Measurements from ENCODE around the gene CABP5. TPM values are rescaled to one million over a fixed set of nuclear protein-coding genes. Genes with fewer than 3 reads are reported as not detected.

Gene CABP5
- polyA plus RNA-seq, 1 donor, result not detected

- no peak overlapping the region for H3K27ac ChIP-seq (ENCODE audit: low read length)
- H3K4me3 ChIP-seq (ENCODE audit: low read length), result no peak overlapping the region
- H3K36me3 ChIP-seq (ENCODE audit: control insufficient read depth, insufficient read depth, low read length), result no peaks in the 10 kb centered on the region
- H3K9me3 ChIP-seq (ENCODE audit: control insufficient read depth, low read depth, low read length), result no peaks in the 10 kb centered on the region
- no peaks in the 10 kb centered on the region for H3K27me3 ChIP-seq (ENCODE audit: control insufficient read depth, insufficient read depth, low read length)
- WGBS (ENCODE audit: insufficient coverage, low lambda C conversion rate), result 60% methylated on average over 1 of the region's 10 CpGs
- DNase-seq, result no peak
- no peaks in the 10 kb centered on the region for H3K4me1 ChIP-seq (ENCODE audit: control insufficient read depth, insufficient read depth, low read length)
These were observed 13.8 kb downstream of the CABP5 start for GRCh38 chr19:48030073-48030472.

GRCh38 chr19:48029431-48029830 lies 14.4 kb downstream of the CABP5 start:
- no peaks in the 10 kb centered on the region for H3K4me1 ChIP-seq (ENCODE audit: control insufficient read depth, insufficient read depth, low read length)
- no peaks in the 10 kb centered on the region for H3K36me3 ChIP-seq (ENCODE audit: control insufficient read depth, insufficient read depth, low read length)
- H3K9me3 ChIP-seq (ENCODE audit: control insufficient read depth, low read depth, low read length), result no peaks in the 10 kb centered on the region
- H3K27me3 ChIP-seq (ENCODE audit: control insufficient read depth, insufficient read depth, low read length), result no peaks in the 10 kb centered on the region
- no peak overlapping the region for H3K4me3 ChIP-seq (ENCODE audit: low read length)
- DNase-seq, result no peak
- WGBS (ENCODE audit: insufficient coverage, low lambda C conversion rate), result no CpG with 5 or more reads among the region's 7 CpGs
- no peak overlapping the region for H3K27ac ChIP-seq (ENCODE audit: low read length)

- Histone ChIP-seq H3K27ac (ENCODE audit: low read length) (no peak overlapping the region), H3K9me3 (ENCODE audit: control insufficient read depth, low read depth, low read length) (no peaks in the 10 kb centered on the region), H3K4me3 (ENCODE audit: low read length) (no peak overlapping the region), H3K4me1 (ENCODE audit: control insufficient read depth, insufficient read depth, low read length) (no peaks in the 10 kb centered on the region), H3K27me3 (ENCODE audit: control insufficient read depth, insufficient read depth, low read length) (no peaks in the 10 kb centered on the region), H3K36me3 (ENCODE audit: control insufficient read depth, insufficient read depth, low read length) (no peaks in the 10 kb centered on the region)
- 100% methylated on average over 1 of the region's 3 CpGs for WGBS (ENCODE audit: insufficient coverage, low lambda C conversion rate)
- no peak for DNase-seq
These were observed 18.4 kb downstream of the CABP5 start for GRCh38 chr19:48025480-48025879.

GRCh38 chr19:48023518-48023917 lies 20.4 kb downstream of the CABP5 start:
- WGBS (ENCODE audit: insufficient coverage, low lambda C conversion rate), result 100% methylated on average over 3 of the region's 3 CpGs
- H3K27me3 ChIP-seq (ENCODE audit: control insufficient read depth, insufficient read depth, low read length), result no peaks in the 10 kb centered on the region
- no peak for DNase-seq

GRCh38 chr19:48023011-48023410 lies 20.9 kb downstream of the CABP5 start:
- Histone ChIP-seq H3K27ac (ENCODE audit: low read length) (no peak overlapping the region), H3K9me3 (ENCODE audit: control insufficient read depth, low read depth, low read length) (no peaks in the 10 kb centered on the region), H3K36me3 (ENCODE audit: control insufficient read depth, insufficient read depth, low read length) (no peaks in the 10 kb centered on the region), H3K4me1 (ENCODE audit: control insufficient read depth, insufficient read depth, low read length) (no peaks in the 10 kb centered on the region), H3K4me3 (ENCODE audit: low read length) (no peak overlapping the region), H3K27me3 (ENCODE audit: control insufficient read depth, insufficient read depth, low read length) (no peaks in the 10 kb centered on the region)
- no peak for DNase-seq
- WGBS (ENCODE audit: insufficient coverage, low lambda C conversion rate), result 81% methylated on average over 2 of the region's 2 CpGs

More at GRCh38 chr19:48023518-48023917, 20.4 kb downstream of the CABP5 start:
- H3K4me1 ChIP-seq (ENCODE audit: control insufficient read depth, insufficient read depth, low read length), result no peaks in the 10 kb centered on the region
- H3K9me3 ChIP-seq (ENCODE audit: control insufficient read depth, low read depth, low read length), result no peaks in the 10 kb centered on the region
- no peak overlapping the region for H3K27ac ChIP-seq (ENCODE audit: low read length)
- H3K36me3 ChIP-seq (ENCODE audit: control insufficient read depth, insufficient read depth, low read length), result no peaks in the 10 kb centered on the region
- H3K4me3 ChIP-seq (ENCODE audit: low read length), result no peak overlapping the region

- DNase-seq, result no peak
- no peak overlapping the region for H3K4me3 ChIP-seq (ENCODE audit: low read length)
- H3K36me3 ChIP-seq (ENCODE audit: control insufficient read depth, insufficient read depth, low read length), result no peaks in the 10 kb centered on the region
- no peaks in the 10 kb centered on the region for H3K9me3 ChIP-seq (ENCODE audit: control insufficient read depth, low read depth, low read length)
- no peaks in the 10 kb centered on the region for H3K27me3 ChIP-seq (ENCODE audit: control insufficient read depth, insufficient read depth, low read length)
- H3K4me1 ChIP-seq (ENCODE audit: control insufficient read depth, insufficient read depth, low read length), result no peaks in the 10 kb centered on the region
- WGBS (ENCODE audit: insufficient coverage, low lambda C conversion rate), result 100% methylated on average over 1 of the region's 3 CpGs
- H3K27ac ChIP-seq (ENCODE audit: low read length), result no peak overlapping the region
These were observed 23.2 kb downstream of the CABP5 start for GRCh38 chr19:48020686-48021085.

- H3K4me3 ChIP-seq (ENCODE audit: low read length), result no peak overlapping the region
- no peaks in the 10 kb centered on the region for H3K27me3 ChIP-seq (ENCODE audit: control insufficient read depth, insufficient read depth, low read length)
- 86% methylated on average over 9 of the region's 11 CpGs for WGBS (ENCODE audit: insufficient coverage, low lambda C conversion rate)
- H3K4me1 ChIP-seq (ENCODE audit: control insufficient read depth, insufficient read depth, low read length), result no peaks in the 10 kb centered on the region
- DNase-seq, result no peak
- no peaks in the 10 kb centered on the region for H3K36me3 ChIP-seq (ENCODE audit: control insufficient read depth, insufficient read depth, low read length)
- no peak overlapping the region for H3K27ac ChIP-seq (ENCODE audit: low read length)
- H3K9me3 ChIP-seq (ENCODE audit: control insufficient read depth, low read depth, low read length), result no peaks in the 10 kb centered on the region
These were observed 32.7 kb downstream of the CABP5 start for GRCh38 chr19:48010932-48011758.

GRCh38 chr19:48006762-48007161 lies 37.1 kb downstream of the CABP5 start:
- Histone ChIP-seq H3K27me3 (ENCODE audit: control insufficient read depth, insufficient read depth, low read length) (no peaks in the 10 kb centered on the region), H3K4me3 (ENCODE audit: low read length) (no peak overlapping the region), H3K9me3 (ENCODE audit: control insufficient read depth, low read depth, low read length) (no peaks in the 10 kb centered on the region), H3K36me3 (ENCODE audit: control insufficient read depth, insufficient read depth, low read length) (no peaks in the 10 kb centered on the region), H3K4me1 (ENCODE audit: control insufficient read depth, insufficient read depth, low read length) (no peaks in the 10 kb centered on the region), H3K27ac (ENCODE audit: low read length) (no peak overlapping the region)
- WGBS (ENCODE audit: insufficient coverage, low lambda C conversion rate), result no CpG with 5 or more reads among the region's 6 CpGs
- DNase-seq, result no peak

- WGBS (ENCODE audit: insufficient coverage, low lambda C conversion rate), result 17% methylated on average over 1 of the region's 6 CpGs
- Histone ChIP-seq H3K27me3 (ENCODE audit: control insufficient read depth, insufficient read depth, low read length) (no peaks in the 10 kb centered on the region), H3K4me3 (ENCODE audit: low read length) (no peak overlapping the region), H3K4me1 (ENCODE audit: control insufficient read depth, insufficient read depth, low read length) (no peaks in the 10 kb centered on the region), H3K9me3 (ENCODE audit: control insufficient read depth, low read depth, low read length) (no peaks in the 10 kb centered on the region), H3K27ac (ENCODE audit: low read length) (no peak overlapping the region), H3K36me3 (ENCODE audit: control insufficient read depth, insufficient read depth, low read length) (no peaks in the 10 kb centered on the region)
- DNase-seq, result no peak
These were observed 39.6 kb downstream of the CABP5 start for GRCh38 chr19:48004236-48004635.

GRCh38 chr19:48000846-48001245 lies 43.0 kb downstream of the CABP5 start:
- Histone ChIP-seq H3K27me3 (ENCODE audit: control insufficient read depth, insufficient read depth, low read length) (no peaks in the 10 kb centered on the region), H3K4me3 (ENCODE audit: low read length) (no peak overlapping the region), H3K36me3 (ENCODE audit: control insufficient read depth, insufficient read depth, low read length) (no peaks in the 10 kb centered on the region), H3K27ac (ENCODE audit: low read length) (no peak overlapping the region), H3K9me3 (ENCODE audit: control insufficient read depth, low read depth, low read length) (no peaks in the 10 kb centered on the region), H3K4me1 (ENCODE audit: control insufficient read depth, insufficient read depth, low read length) (no peaks in the 10 kb centered on the region)
- 82% methylated on average over 3 of the region's 6 CpGs for WGBS (ENCODE audit: insufficient coverage, low lambda C conversion rate)
- DNase-seq, result no peak

GRCh38 chr19:47998800-47999199 lies 45.1 kb downstream of the CABP5 start:
- Histone ChIP-seq H3K36me3 (ENCODE audit: control insufficient read depth, insufficient read depth, low read length) (no peaks in the 10 kb centered on the region), H3K9me3 (ENCODE audit: control insufficient read depth, low read depth, low read length) (no peaks in the 10 kb centered on the region), H3K27ac (ENCODE audit: low read length) (no peak overlapping the region), H3K27me3 (ENCODE audit: control insufficient read depth, insufficient read depth, low read length) (no peaks in the 10 kb centered on the region), H3K4me3 (ENCODE audit: low read length) (no peak overlapping the region), H3K4me1 (ENCODE audit: control insufficient read depth, insufficient read depth, low read length) (no peaks in the 10 kb centered on the region)
- DNase-seq, result no peak
- WGBS (ENCODE audit: insufficient coverage, low lambda C conversion rate), result no CpG with 5 or more reads among the region's 6 CpGs
